Measurements from ENCODE around the gene B3GALT6.
"Not testable (repeated sequence)": the region's sequence is repeated elsewhere in the genome, so short reads cannot be mapped to it uniquely, and the experiment has no call there.

B3GALT6 gene

DNA sequence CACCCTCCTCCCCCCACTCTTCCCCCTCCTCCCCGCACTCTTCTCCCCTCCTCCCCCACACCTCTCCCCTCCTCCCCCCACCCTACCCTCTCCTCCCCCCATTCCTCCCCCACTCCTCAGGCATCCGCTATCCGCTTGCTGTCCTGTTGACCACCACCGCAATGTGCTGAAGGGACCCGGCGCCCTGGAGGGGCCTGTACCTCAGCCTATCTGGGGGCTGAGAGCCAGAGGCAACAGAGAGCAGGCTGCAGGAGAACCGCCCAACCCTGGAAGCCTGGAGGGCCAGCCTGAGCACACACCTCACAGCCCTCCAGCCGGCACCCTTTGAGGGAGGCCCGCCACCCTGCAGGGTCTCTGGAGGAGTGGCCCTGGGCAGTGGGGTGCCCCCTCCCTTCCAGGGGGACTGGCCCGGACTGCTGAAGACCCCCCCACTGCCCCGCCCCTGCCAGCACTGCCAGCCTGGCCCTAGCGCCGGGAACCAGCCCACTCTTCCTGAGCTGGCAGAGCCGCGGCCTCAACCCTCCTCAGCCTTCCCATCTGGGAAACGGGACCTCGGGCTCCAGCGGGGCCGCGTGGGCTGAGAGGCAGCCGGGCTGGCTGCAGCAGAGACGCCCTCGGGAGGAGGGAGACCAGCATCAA, 13.3 kb downstream of the B3GALT6 start:
- DNase-seq (ENCODE audit: low read depth), result peak; percentile 52

DNA sequence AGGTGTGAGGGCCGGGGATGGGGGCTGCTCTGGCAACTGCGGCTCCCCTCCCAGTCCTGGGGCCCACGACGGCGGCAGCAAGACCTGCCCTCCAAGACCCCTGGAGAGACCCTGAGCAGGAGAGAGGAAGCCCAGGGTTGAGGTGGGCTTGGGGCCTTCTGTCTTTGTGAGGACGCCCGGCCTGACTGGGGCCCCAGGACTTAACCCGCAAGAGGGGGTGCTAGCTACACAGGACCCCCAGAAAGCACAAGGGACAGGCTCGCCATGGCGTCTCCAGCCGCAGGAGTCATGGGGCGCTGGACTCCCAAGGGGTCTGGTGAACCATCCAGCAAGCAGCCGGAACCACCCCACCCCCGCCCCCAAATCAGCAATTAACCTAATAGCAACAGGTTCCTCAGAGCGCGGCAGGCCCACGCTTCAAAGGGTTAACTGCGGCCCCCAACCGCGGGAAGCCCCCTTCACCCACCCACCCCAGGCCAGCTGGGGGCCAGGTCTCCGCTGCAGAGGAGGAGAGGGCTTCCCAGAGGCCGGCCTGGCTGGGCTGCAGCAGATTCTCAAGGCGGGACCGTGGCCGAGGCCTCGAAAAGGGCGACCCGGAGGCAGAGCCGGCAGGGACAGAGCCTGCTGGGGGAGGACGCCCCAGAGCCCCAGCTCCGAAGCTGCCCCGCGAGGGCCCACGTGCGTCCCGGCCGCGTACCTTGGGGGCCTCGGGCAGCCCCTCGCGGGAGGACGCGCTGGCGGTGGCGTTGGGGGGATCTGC, 14.0 kb downstream of the B3GALT6 start:
- DNase-seq (ENCODE audit: low read depth), result no peak

DNA sequence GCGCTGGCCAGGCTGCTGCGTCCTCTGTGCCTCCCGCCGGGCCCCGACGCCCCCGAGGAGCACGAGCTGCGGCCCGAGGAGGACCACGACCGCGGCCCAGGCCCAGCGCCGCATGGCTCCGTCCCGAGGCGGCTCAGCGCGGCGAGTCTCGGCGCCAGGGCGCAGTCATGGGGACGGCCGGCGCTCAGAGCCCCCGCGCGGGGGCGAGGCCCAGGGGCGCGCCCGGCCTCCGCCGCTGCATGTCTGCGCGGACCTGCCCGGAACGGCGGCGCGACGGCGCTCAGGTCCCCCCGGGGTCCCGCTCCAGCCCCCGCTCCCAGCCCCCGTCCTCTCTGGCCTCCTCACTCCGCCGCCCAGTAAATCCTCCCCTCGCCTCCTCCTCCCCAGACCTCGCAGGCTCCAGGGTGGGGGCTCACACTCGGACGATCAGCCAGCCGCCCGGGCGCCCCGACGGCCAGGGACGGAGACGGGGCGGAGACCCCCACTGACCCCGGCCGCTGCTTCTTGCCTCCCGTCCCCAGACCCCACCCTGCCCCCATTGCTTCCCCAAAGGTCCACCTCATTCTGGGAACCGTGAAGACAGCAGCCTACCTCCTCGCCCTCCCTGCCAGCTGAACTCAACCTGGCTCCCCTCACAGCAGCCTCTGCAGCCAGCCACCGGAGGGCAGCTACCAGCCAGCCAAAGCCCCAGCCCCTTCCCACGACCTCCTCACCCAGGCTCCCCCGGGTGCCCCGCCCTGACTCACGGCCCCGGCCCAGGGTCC, 14.7 kb downstream of the B3GALT6 start, which contains the start of gene C1QTNF12:
Gene C1QTNF12 (minus strand): TSS at position 146 of the 764 bp plus-strand sequence. CDS start 32 bp downstream, at position 114.
- no peak for DNase-seq (ENCODE audit: low read depth)

DNA sequence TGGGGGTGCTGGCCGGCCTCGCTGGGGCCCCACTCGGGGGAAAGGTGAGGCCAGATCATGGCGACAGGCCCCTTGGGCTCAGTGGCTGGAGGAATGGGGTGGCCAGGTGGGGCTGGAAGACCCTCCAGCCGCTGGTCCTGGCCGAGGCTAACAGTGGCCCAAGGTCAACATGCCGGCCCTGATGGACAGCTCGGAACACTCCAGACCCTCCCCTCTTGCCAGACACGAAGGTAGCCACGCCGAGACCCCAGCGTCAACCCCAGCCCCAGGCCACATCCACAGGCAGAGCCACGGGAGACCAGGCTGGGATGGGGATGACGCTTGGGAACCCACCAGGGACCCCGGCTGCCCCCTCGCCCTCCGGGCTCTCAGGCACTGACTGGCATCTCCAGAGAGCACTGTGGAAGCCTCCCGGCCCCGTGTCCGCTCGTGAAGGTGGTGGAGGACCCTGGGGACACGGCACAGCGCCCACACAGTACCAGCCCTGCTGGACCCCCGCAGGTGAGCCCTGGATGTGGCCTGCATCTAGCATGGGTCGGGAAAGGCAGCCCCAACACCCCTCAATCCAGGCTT, 15.4 kb downstream of the B3GALT6 start:
- DNase-seq (ENCODE audit: low read depth), result no peak

DNA sequence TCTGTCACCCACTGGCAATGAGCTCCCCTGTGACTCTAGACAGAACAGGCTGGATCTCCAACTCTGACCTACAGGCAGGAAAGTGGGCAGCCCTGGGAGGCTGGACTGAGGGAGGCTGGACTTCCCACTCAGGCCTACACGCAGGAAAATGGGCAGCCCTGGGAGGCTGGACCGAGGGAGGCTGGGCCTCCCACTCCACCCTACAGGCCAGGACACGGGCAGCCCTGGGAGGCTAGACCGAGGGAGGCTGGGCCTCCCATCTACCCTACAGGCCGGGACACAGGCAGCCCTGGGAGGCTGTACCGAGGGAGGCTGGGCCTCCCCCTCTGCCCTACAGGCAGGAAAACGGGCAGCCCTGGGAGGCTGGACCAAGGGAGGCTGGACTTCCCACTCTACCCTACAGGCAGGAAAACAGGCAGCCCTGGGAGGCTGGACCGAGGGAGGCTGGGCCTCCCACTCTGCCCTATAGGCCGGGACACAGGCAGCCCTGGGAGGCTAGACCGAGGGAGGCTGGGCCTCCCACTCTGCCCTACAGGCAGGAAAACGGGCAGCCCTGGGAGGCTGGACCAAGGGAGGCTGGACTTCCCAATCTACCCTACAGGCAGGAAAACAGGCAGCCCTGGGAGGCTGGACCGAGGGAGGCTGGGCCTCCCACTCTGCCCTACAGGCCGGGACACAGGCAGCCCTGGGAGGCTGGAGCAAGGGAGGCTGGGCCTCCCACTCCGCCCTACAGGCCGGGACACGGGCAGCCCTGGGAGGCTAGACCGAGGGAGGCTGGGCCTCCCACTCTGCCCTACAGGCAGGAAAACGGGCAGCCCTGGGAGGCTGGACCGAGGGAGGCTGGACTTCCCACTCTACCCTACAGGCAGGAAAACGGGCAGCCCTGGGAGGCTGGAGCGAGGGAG, 16.2 kb downstream of the B3GALT6 start:
- DNase-seq (ENCODE audit: low read depth), result not testable (repeated sequence)

DNA sequence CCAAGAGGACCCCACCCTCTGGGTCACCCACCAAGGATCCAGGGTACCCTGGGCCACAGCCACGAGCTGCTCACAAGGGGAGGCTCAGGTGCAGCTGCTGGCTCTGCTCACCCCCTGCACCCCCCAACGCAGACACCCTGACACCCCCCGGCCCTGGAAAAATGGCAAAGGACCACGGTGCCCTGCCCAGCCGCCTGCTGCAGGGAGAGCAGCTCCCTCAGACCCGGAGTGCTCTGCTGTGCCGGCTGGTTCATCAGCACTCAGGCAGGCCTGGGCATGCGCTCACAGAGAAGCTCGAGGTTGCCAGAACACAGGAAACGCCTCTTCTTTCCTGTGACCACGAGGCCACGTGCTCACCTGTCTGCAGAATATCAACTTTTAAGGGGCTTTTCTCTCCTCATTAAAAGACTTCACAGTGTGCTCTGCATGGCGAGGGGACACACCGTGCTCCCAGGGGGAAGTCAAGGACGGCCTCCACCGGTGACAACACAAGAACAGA, 18.8 kb downstream of the B3GALT6 start:
- DNase-seq (ENCODE audit: low read depth), result no peak

DNA sequence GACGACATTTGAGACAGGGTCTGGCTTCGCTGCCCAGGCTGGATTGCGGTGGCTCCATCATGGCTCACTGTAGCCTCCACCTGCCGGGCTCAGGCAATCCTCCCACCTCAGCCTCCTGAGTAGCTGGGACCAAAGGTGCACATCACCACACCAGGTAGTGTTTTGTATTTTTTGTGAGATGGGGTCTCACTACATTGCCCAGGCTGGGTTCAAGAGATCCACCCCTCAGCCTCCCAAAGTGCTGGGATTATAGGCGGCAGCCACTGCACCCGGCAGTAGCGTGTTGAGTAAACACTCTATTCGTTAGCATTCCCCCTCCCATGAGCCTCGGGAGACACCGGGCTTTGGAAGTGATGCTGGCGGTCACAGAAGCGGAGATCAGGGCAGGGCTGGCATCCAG, 21.3 kb downstream of the B3GALT6 start:
- DNase-seq (ENCODE audit: low read depth), result no peak

DNA sequence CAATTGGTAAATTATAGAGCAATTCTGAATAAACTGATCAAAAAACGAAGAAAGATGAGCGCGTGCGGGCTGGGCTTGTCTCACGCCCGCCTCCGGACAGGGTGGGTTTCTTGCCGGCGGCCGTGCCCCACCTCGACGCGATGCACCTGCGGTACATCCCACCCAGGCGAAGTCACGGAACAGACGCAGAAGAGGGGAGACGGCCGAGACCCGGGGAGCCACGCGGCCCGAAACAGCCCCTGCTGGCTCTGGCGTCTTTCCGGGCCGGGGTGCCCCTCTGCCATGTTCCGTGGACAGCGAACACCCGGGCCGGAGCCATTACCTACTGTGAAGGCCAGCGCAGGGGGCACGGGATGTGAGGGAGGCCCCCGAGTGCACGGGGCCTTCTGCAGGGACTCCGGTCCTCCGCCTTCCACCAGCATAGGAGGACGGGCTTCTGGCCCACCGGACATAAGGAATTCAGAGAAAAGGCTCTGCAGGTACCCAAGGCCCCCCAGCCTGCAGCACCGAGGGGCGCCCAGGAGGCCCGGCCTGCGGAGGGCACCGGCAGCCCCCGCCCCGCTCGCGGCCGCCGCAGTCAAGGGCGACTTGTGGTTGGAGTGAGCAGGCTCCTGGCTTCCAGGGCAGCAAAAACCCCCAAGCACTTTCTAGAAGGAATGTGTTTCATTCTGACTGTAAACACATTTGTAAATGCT, 22.1 kb downstream of the B3GALT6 start:
- no peak for DNase-seq (ENCODE audit: low read depth)

DNA sequence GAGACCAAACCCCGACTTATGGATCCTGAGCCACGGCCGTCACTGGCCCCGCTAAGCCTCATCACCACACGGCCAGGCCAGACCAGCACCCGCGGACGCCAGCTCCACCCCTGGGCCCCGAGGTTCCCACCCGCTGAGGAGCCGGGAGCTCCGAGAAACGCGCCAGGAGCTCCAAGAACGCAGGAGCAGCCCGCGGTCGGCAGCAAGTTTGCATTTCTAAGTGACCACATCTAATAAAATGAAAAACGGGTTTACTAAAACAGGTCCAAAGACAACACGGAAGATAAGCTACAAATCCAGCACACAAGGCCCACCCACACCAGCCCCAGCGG, 22.6 kb downstream of the B3GALT6 start:
- no peak for DNase-seq (ENCODE audit: low read depth)

DNA sequence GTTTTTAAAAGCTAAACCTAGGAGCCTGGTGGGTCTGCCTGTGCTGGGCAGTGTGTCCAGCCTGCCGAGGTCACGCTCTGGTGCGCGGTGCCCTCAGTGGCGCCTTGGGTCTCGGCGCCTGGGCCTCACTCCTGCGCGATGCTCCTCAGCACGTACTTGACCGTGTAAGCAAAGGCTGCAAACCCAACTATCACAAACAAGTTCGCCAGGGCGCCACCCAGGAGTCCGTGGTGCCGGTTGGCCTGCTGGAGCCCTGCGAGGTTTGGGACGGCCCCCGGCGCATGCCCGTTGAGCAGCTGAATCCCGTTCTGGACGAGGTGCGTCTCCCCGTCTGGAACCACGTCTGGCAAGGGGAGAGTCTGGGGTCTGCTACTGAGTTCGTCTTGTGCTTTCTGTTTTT, 23.0 kb downstream of the B3GALT6 start:
- no peak for DNase-seq (ENCODE audit: low read depth)

DNA sequence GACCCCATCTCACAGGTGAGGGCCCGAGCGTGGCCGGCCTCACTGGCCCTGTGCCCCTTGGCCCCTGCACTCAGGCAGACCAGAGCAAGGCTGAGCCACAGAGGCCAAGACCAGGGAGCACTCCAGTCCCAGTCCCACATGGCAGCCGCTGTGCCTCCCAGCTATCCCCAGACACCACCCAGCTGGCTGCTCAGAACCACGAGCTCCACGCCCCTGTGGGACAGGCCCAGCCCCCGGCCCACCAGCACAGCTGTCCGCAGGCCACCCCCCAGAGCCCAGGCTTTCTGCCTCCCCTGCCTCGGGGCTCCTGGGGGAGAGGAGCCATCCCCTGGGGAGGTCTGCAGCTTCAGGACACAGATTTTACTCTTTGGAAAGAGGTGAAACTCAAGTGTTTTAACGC, 23.6 kb downstream of the B3GALT6 start:
- no peak for DNase-seq (ENCODE audit: low read depth)

DNA sequence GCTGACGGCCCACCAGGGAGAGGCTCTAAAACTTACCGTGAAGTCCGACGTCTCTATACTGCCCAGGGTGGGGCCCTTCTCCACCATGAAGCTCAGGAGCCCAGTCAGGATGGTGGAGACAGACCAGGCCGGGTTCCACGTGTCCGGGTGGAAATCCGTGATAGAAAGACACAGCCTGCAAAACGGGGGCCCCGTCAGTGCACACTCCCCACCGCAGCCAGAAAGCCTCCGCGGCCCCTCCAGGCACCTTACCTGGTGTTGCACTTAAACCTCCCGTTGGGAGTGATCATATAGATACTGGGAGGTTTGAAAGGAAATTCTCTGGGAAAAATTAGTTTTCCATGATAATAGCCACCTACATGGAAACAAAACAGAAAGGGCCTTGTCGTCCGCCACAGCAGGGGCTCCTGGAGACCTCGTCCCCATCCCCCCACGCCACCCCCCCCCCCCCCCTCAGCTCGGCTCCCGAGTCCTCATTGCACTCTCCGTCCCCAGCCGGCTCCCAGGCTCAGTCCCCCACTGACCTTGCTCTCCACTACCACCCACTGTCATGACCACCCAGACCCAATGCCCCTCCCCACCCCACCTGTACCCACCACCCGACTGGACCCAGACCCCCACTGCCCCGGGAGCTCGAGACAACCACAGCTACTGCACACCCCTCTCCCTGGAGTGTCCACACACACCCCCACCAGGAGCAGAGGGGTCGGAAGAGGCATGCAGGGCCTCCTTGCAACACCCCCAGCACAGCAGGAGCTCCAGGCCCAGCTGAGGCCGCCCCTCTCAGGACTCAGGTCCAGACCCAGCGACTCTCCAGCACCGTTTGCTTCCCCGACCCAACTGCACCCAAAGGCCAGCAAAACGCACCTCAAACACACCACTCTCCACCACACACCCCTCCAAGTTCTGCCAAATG, 25.2 kb downstream of the B3GALT6 start:
- DNase-seq (ENCODE audit: low read depth), result no peak

DNA sequence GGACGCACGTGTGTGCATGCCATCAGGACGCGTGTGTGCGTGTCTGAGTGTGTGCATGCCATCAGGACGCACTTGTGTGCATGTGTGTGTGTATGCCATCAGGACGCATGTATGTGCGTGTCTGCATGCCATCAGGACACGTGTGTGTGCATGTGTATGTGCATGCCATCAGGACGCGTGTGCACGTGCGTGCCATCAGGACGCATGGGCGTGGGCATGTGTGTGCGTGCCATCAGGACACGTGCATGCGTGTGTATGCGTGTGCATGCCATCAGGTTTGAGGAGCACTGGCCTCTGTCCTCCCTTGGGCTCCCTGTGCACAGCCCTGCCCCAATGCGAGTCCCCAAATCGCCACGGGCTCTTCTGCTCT, 27.1 kb downstream of the B3GALT6 start:
- DNase-seq (ENCODE audit: low read depth), result no peak

DNA sequence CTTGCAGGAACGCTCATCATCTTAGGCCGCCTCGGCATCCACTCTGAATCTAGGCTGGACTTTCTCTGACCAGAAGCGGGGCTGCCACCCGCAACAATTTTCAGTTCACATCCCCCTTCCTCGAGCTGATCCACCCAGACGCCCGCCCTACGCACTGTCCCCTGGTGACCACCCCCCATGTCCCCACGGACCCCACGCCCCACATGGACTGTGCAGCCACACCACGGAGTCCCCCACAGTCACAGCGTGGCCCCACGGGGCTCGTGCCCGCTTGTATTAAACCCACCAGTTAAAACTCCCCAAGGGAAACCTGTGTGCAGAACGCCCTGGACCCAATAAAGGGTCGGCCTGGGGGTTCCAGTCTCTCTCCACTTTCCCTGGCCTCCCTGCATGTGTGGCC, 27.5 kb downstream of the B3GALT6 start:
- DNase-seq (ENCODE audit: low read depth), result no peak

DNA sequence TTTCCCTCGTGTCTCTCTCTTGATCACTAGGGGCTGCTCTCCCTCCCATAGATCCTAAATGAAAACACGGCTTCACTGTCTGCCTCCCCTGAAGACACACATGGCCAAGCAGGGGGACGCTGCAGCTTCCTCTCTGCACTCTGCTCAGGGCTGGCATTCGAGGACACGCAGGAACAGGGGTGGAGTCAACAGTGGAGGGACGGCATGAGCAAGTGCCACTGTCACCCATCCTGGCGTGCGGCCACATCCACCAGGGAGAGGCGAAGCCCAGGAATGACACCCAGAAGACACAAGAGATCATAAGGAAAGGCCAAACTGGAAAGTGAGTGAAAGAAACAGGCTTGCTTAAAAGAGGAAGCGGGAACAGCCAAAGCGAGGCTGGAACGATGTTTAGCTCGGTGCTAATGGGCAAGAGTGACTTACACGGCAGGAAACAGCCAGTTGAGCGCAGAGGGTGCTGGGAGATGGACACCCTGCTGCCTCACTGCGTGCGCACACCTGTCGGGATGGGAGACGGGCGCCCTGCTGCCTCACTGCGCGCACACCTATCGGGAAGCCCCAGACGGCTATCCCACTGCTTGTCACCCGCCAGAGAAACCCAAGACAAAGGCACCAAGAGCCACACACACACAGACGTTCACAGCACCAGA, 28.0 kb downstream of the B3GALT6 start:
- peak; percentile 49 for DNase-seq (ENCODE audit: low read depth)

DNA sequence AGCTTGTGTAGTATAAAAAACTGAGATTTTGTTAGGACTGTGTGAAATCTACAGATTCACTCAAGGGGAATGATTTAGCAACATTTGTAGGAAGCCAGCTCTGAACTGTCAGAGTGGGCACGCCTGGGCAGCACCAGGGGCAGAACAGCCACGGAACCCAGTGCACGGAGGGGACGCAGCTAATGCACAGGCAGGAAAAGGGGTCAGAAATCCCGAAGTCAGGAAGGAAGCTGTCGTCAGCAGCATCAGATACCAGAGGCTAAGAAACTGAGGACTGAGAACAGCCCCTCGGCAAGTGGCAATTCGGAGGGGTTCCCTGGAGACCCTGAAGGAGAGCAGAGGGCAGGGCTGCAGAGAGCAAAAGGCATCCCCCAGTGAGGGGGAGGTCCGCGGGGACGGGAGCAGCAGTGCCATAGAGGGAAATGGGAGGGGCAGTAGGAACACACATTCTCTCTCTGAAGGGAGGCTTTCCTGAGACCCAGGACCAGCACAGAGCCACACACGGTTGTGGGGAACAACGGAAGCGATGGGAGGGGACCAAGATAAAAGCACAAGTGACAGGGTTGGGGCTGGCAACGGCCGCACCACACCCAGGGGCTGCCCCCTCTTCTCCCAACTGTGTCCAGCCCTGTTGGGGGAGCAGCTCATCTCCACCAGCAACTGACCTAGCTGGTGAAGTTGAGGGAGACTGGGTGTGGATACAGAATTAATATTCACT, 29.0 kb downstream of the B3GALT6 start:
- DNase-seq (ENCODE audit: low read depth), result peak; percentile 77

DNA sequence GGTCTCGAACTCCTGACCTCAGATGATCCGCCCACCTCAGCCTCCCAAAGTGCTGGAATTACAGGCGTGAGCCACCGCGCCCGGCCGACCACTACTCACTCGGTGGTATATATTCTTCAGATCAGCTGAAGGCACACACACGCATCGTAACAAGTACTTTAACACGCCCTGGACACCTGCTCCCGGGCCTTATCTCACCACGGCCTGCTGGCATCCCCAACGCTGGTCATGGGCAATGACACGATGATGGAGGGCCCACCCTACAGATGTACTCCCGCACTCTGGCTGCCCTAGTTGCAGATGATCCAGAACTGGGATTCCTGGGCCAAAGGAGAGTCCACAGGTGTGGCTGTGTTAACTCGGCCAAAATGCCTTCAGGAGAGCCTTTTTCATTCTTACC, 30.0 kb downstream of the B3GALT6 start:
- no peak for DNase-seq (ENCODE audit: low read depth)

DNA sequence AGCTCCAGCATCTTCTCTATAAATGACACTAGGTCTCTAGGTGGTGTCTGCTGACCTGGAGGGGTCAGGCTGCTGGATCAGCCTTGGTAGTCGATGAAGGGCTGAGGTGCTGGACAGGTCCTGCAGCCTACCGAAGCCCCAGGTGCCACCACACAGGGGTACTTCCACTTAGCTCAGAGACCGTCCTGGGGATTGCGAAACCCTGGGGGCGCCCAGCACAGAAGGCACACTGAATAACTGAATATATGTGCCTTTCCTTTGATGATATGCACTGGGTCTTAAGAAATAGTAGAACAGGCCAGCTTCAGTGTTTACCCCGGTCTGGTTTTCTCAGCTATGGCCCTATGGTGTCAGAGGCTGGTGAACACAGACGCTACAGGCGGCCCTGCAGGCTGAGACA, 30.7 kb downstream of the B3GALT6 start:
- no peak for DNase-seq (ENCODE audit: low read depth)

DNA sequence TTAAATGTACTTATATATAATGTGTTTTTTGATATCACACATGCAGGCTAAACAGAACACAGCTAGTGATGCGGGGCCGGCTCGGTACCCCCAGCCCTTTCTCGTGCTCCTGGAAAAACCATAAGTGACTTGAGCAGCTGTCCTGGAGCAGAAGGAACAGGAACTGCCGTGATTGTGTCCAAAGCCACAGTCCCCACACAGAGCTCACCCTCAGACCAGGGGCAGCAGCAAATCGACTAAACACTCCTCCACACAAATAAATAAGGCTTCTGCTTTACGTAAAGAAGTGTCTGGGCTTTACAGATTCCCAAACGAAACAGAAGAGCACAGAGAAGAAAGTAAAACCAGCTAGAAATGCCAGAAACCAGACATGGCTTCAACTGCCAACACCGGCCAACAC, 32.0 kb downstream of the B3GALT6 start:
- no peak for DNase-seq (ENCODE audit: low read depth)

All from CMK (cell line).